Liver (tissue), 3 donors: ENCODE data around the gene MICOS13.

Experiments
- ATF3 ChIP-seq: IDR thresholded peaks from 2 replicates; pipeline ENCODE4 v1.6.1; 2016; ENCODE audit warnings: antibody characterized with exemption
- CTCF ChIP-seq: fragments of 150-350 bp; IDR thresholded peaks from 2 replicates; pipeline ENCODE4 v1.5.1; 2017; ENCODE audit warnings: improper control_type of control experiment, low read depth, low read length; ENCODE audit not compliant: missing input control
- EGR1 ChIP-seq, 2 donors: IDR thresholded peaks; 2 replicates each; pipeline ENCODE4 v1.6.1; 2016 to 2018; ENCODE audit warnings: antibody characterized with exemption in 2 of 2, low read depth in 2 of 2
- GABPA ChIP-seq, 2 donors: IDR thresholded peaks in 1 of 2; conservative IDR thresholded peaks in 1 of 2; 2 replicates each; pipeline ENCODE4 v1.6.1; 2016; ENCODE audit warnings: antibody characterized with exemption in 2 of 2, mild to moderate bottlenecking in 1 of 2, moderate library complexity in 1 of 2
- JUND ChIP-seq, 2 donors: IDR thresholded peaks; 2 replicates each; pipeline ENCODE4 v1.6.1; 2016; ENCODE audit warnings: antibody characterized with exemption in 2 of 2
- MAX ChIP-seq: IDR thresholded peaks from 2 replicates; pipeline ENCODE4 v1.6.1; 2016; ENCODE audit warnings: antibody characterized with exemption
- TAF1 ChIP-seq: conservative IDR thresholded peaks from 2 replicates; pipeline ENCODE4 v1.6.1; 2016; ENCODE audit warnings: antibody characterized with exemption, mild to moderate bottlenecking
- YY1 ChIP-seq: IDR thresholded peaks from 2 replicates; pipeline ENCODE4 v1.6.1; 2016; ENCODE audit warnings: antibody characterized with exemption, mild to moderate bottlenecking
- donor health status: healthy.
- donor health status: healthy.

- TF ChIP-seq MAX (no peak), CTCF (no peak), EGR1 (IDR thresholded peaks at IDR 0.05; ENCODE audit: low read depth in 2 of 2) (no peak), TAF1 (no peak), JUND (IDR thresholded peaks at IDR 0.05) (no peak), YY1 (no peak), GABPA (IDR thresholded peaks at IDR 0.05 in 1 of 2, conservative IDR thresholded peaks at IDR 0.05 in 1 of 2) (no peak), ATF3 (no peak)
Observed at GRCh38 chr19:5705552-5705951, 25.2 kb upstream of the MICOS13 start.
